SK-N-SH (cell line): ENCODE results near the gene ZDHHC24. TPM values are rescaled to one million over a fixed set of nuclear protein-coding genes. Genes with fewer than 3 reads are reported as not detected.

ENCODE experiments used
- CTCF ChIA-PET: fragments of 300-600, 350-600 bp; formaldehyde crosslinking; extraction: SDS; loops from one replicate; lab custom pipeline; 2021; lab: Yijun Ruan, JAX
- POLR2A ChIA-PET: fragments of 350-600 bp; sonication (Branson Sonifier 250); formaldehyde crosslinking; extraction: SDS; loops from one replicate; lab custom pipeline; 2020; ENCODE audit warnings: antibody characterized with exemption, inconsistent platforms; lab: Yijun Ruan, JAX
- DNase-seq: peaks from one replicate; pipeline ENCODE4 v3.0.0; 2012
- H2AFZ ChIP-seq: fragments of 200-600 bp; sonication (generic); 2 replicates; pipeline ENCODE4 v1.8.1; 2016; ENCODE audit warnings: antibody characterized with exemption, mild to moderate bottlenecking, low read depth
- H3F3A ChIP-seq: fragments of 200-600 bp; sonication (generic); replicated peaks from 2 replicates; pipeline ENCODE3; 2016; ENCODE audit warnings: antibody characterized with exemption, mild to moderate bottlenecking; ENCODE audit not compliant: insufficient read depth
- H3K27ac ChIP-seq, 2 experiments: fragments of 200-500 bp in 1 of 2; fragments of 200-600 bp in 1 of 2; sonication (Bioruptor generic) in 1 of 2; sonication (generic), shearing (Covaris generic) in 1 of 2; 2 replicates each; pipeline versions ENCODE4 v1.5.1 to v1.6.1; 2014 to 2016; ENCODE audit warnings: low read depth in 2 of 2, inconsistent platforms in 1 of 2, low read length in 1 of 2, mild to moderate bottlenecking in 1 of 2, mixed read lengths in 1 of 2
- H3K27me3 ChIP-seq: fragments of 200-600 bp; sonication (generic), shearing (Covaris generic); 2 replicates; pipeline ENCODE4 v1.6.1; 2016; ENCODE audit warnings: mixed run types; ENCODE audit not compliant: insufficient read depth
- H3K36me3 ChIP-seq, 2 experiments: fragments of 200-500 bp in 1 of 2; fragments of 200-600 bp in 1 of 2; sonication (Bioruptor generic) in 1 of 2; sonication (generic) in 1 of 2; replicated peaks in 1 of 2; 2 replicates each; pipeline versions ENCODE3 to v1.5.1; 2014 to 2016; ENCODE audit warnings: low read length in 1 of 2, mild to moderate bottlenecking in 1 of 2; ENCODE audit not compliant: insufficient read depth in 2 of 2, control insufficient read depth in 1 of 2
- H3K4me1 ChIP-seq, 2 experiments: fragments of 200-500 bp in 1 of 2; fragments of 200-600 bp in 1 of 2; sonication (Bioruptor generic) in 1 of 2; sonication (generic), shearing (Covaris generic) in 1 of 2; 2 replicates each; pipeline versions ENCODE4 v1.5.1 to v1.6.1; 2014 to 2016; ENCODE audit warnings: low read depth in 1 of 2, low read length in 1 of 2, mixed run types in 1 of 2; ENCODE audit not compliant: insufficient read depth in 2 of 2, control insufficient read depth in 1 of 2
- H3K4me2 ChIP-seq: fragments of 200-600 bp; sonication (generic), shearing (Covaris generic); 2 replicates; pipeline ENCODE4 v1.6.1; 2017; ENCODE audit warnings: mixed run types
- H3K4me3 ChIP-seq, 2 experiments: fragments of 200-500 bp in 1 of 2; fragments of 200-600 bp in 1 of 2; sonication (Bioruptor generic) in 1 of 2; sonication (generic), shearing (Covaris generic) in 1 of 2; 2 replicates each; pipeline versions ENCODE4 v1.5.1 to v1.8.1; 2014 to 2016; ENCODE audit warnings: low read depth in 2 of 2, inconsistent platforms in 1 of 2, low read length in 1 of 2, mild to moderate bottlenecking in 1 of 2, mixed read lengths in 1 of 2, moderate library complexity in 1 of 2
- H3K79me2 ChIP-seq: fragments of 200-600 bp; sonication (generic); 2 replicates; pipeline ENCODE4 v1.8.1; 2017; ENCODE audit warnings: mild to moderate bottlenecking; ENCODE audit not compliant: insufficient read depth
- H3K9ac ChIP-seq: fragments of 200-600 bp; sonication (generic); 2 replicates; pipeline ENCODE4 v1.6.1; 2017; ENCODE audit warnings: mixed run types
- H3K9me2 ChIP-seq: fragments of 200-600 bp; sonication (generic); 2 replicates; pipeline ENCODE4 v1.6.1; 2017; ENCODE audit warnings: mixed run types
- H3K9me3 ChIP-seq: fragments of 200-600 bp; sonication (generic); 2 replicates; pipeline ENCODE4 v1.6.1; 2017; ENCODE audit warnings: mixed run types, mild to moderate bottlenecking, moderate library complexity
- H4K20me1 ChIP-seq: fragments of 200-600 bp; sonication (generic); 2 replicates; pipeline ENCODE4 v1.6.1; 2017; ENCODE audit warnings: mild to moderate bottlenecking, mixed run types; ENCODE audit not compliant: insufficient read depth
- CHD2 ChIP-seq: fragments of 150-350 bp; IDR thresholded peaks from 2 replicates; pipeline ENCODE4 v1.6.1; 2018; ENCODE audit warnings: low read length; ENCODE audit not compliant: partially characterized antibody
- FOSL2 ChIP-seq: IDR thresholded peaks from 2 replicates; pipeline ENCODE4 v1.4.0; 2012; ENCODE audit warnings: low read depth, mild to moderate bottlenecking, moderate library complexity, borderline replicate concordance
- FOXM1 ChIP-seq: IDR thresholded peaks from 2 replicates; pipeline ENCODE4 v1.4.0; 2012; ENCODE audit warnings: low read depth, mild to moderate bottlenecking
- GATA2 ChIP-seq: sonication (generic); formaldehyde crosslinking; IDR thresholded peaks from 2 replicates; pipeline ENCODE4 v1.5.0; 2020; ENCODE audit warnings: mild to moderate bottlenecking, missing genetic modification reagents
- IRF3 ChIP-seq: fragments of 150-350 bp; IDR thresholded peaks from 2 replicates; pipeline ENCODE4 v1.6.1; 2016; ENCODE audit warnings: mild to moderate bottlenecking, low read depth, low read length
- MEF2A ChIP-seq: IDR thresholded peaks from 2 replicates; pipeline ENCODE4 v1.4.0; 2012; ENCODE audit warnings: low read depth, borderline replicate concordance
- NRF1 ChIP-seq: IDR thresholded peaks from 2 replicates; pipeline ENCODE4 v1.6.1; 2012; ENCODE audit warnings: low read depth, mild to moderate bottlenecking, low read length
- POLR2AphosphoS5 ChIP-seq: IDR thresholded peaks from 2 replicates; pipeline ENCODE4 v1.6.1; 2012; ENCODE audit warnings: low read depth, low read length
- REST ChIP-seq: IDR thresholded peaks from 2 replicates; pipeline ENCODE4 v1.6.1; 2012; ENCODE audit warnings: mild to moderate bottlenecking, low read depth, low read length, moderate library complexity
- RFX5 ChIP-seq: IDR thresholded peaks from 2 replicates; pipeline ENCODE4 v1.6.1; 2012; ENCODE audit warnings: mild to moderate bottlenecking, improper control_type of control experiment, low read length
- RXRA ChIP-seq: IDR thresholded peaks from 2 replicates; pipeline ENCODE4 v1.4.0; 2012; ENCODE audit warnings: low read depth, mild to moderate bottlenecking, borderline replicate concordance
- SIN3A ChIP-seq: IDR thresholded peaks from 2 replicates; pipeline ENCODE4 v1.6.1; 2012; ENCODE audit warnings: low read depth, mild to moderate bottlenecking, low read length, moderate library complexity, borderline replicate concordance
- TEAD4 ChIP-seq: IDR thresholded peaks from 2 replicates; pipeline ENCODE4 v1.4.0; 2012; ENCODE audit warnings: mild to moderate bottlenecking, borderline replicate concordance; ENCODE audit not compliant: insufficient read depth
- USF2 ChIP-seq: fragments of 150-350 bp; IDR thresholded peaks from 2 replicates; pipeline ENCODE4 v1.6.1; 2017; ENCODE audit warnings: antibody characterized with exemption, low read length, low read depth, borderline replicate concordance
- YY1 ChIP-seq: IDR thresholded peaks from 2 replicates; pipeline ENCODE4 v1.4.0; 2012; ENCODE audit warnings: low read depth, mild to moderate bottlenecking
- WGBS: methylation state at CpG from one replicate; pipeline ENCODE4 v1.1.6; 2017; ENCODE audit warnings: low lambda C conversion rate; 5-methylcytosine and 5-hydroxymethylcytosine counted together
- polyA plus RNA-seq, 3 experiments: library from polyadenylated mRNA; depleted of rRNA; stranded (reverse); fragments of >200 nt; gene quantifications; 2 replicates each; pipeline ENCODE4 v1.2.3, GENCODE V29; 2012
- TF ChIP-seq, protein P1 (sequence below): IDR thresholded peaks from 2 replicates; pipeline ENCODE4 v1.4.0; 2012; ENCODE audit warnings: low read depth, borderline replicate concordance
- TF ChIP-seq, protein P2 (sequence below): IDR thresholded peaks from 2 replicates; pipeline ENCODE4; 2012
- TF ChIP-seq, protein P3 (sequence below): IDR thresholded peaks from 2 replicates; pipeline ENCODE4 v1.4.0; 2012; ENCODE audit warnings: low read depth, borderline replicate concordance
- TF ChIP-seq, protein P4 (sequence below): IDR thresholded peaks from 2 replicates; pipeline ENCODE4 v1.4.0; 2012; ENCODE audit warnings: low read depth
- TF ChIP-seq, protein P5 (sequence below): fragments of 200-600 bp; sonication (generic); IDR thresholded peaks from 2 replicates; pipeline ENCODE4 v1.6.1; 2017; ENCODE audit warnings: antibody characterized with exemption, mild to moderate bottlenecking, moderate library complexity

ZDHHC24 gene
- polyA plus RNA-seq, 1 of the 3 experiments (the other 2 are of a cell fraction) = 13.1 TPM

- H3K27me3 ChIP-seq = no peaks in the 10 kb centered on the region
- POLR2A ChIA-PET = no interaction called here
- WGBS = 89% methylated on average over 10 of the region's 10 CpGs
Observed at GRCh38 chr11:66488957-66489356, 56.9 kb downstream of the ZDHHC24 start.

More at GRCh38 chr11:66488957-66489356, 56.9 kb downstream of the ZDHHC24 start:
- H3K36me3 ChIP-seq = peaks cover 0 to 38% of the 10 kb centered on the region in 2 experiments
- no peak overlapping the region for H3K4me3 ChIP-seq
- no peaks in the 10 kb centered on the region for H3K9me3 ChIP-seq
- H2AFZ ChIP-seq = no peak overlapping the region
- H3K79me2 ChIP-seq = no peaks in the 10 kb centered on the region
- no peaks in the 10 kb centered on the region for H3F3A ChIP-seq
- H3K9ac ChIP-seq = no peak overlapping the region
- CTCF ChIA-PET = interaction anchor here (1.6 kb wide), 1 partner anchor 9 kb away, joined by 5 read pairs; the partner anchor contains the start of gene DPP3
- H3K9me2 ChIP-seq = no peaks in the 10 kb centered on the region
- no peak for DNase-seq
- no peak overlapping the region for H3K4me2 ChIP-seq
- TF ChIP-seq, protein P1, sequence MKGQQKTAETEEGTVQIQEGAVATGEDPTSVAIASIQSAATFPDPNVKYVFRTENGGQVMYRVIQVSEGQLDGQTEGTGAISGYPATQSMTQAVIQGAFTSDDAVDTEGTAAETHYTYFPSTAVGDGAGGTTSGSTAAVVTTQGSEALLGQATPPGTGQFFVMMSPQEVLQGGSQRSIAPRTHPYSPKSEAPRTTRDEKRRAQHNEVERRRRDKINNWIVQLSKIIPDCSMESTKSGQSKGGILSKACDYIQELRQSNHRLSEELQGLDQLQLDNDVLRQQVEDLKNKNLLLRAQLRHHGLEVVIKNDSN = no peak
- TF ChIP-seq NRF1 (no peak), CHD2 (no peak), RFX5 (no peak), YY1 (no peak), IRF3 (no peak), POLR2AphosphoS5 (no peak), GATA2 (CRISPR knock-in tag) (no peak), TEAD4 (no peak), FOSL2 (no peak), MEF2A (no peak), FOXM1 (no peak), SIN3A (no peak), REST (no peak), USF2 (no peak), RXRA (no peak)
- TF ChIP-seq, protein P2, sequence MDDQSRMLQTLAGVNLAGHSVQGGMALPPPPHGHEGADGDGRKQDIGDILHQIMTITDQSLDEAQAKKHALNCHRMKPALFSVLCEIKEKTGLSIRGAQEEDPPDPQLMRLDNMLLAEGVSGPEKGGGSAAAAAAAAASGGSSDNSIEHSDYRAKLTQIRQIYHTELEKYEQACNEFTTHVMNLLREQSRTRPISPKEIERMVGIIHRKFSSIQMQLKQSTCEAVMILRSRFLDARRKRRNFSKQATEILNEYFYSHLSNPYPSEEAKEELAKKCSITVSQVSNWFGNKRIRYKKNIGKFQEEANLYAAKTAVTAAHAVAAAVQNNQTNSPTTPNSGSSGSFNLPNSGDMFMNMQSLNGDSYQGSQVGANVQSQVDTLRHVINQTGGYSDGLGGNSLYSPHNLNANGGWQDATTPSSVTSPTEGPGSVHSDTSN = no peak
- TF ChIP-seq, protein P3, sequence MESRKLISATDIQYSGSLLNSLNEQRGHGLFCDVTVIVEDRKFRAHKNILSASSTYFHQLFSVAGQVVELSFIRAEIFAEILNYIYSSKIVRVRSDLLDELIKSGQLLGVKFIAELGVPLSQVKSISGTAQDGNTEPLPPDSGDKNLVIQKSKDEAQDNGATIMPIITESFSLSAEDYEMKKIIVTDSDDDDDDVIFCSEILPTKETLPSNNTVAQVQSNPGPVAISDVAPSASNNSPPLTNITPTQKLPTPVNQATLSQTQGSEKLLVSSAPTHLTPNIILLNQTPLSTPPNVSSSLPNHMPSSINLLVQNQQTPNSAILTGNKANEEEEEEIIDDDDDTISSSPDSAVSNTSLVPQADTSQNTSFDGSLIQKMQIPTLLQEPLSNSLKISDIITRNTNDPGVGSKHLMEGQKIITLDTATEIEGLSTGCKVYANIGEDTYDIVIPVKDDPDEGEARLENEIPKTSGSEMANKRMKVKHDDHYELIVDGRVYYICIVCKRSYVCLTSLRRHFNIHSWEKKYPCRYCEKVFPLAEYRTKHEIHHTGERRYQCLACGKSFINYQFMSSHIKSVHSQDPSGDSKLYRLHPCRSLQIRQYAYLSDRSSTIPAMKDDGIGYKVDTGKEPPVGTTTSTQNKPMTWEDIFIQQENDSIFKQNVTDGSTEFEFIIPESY = no peak
- TF ChIP-seq, protein P4, sequence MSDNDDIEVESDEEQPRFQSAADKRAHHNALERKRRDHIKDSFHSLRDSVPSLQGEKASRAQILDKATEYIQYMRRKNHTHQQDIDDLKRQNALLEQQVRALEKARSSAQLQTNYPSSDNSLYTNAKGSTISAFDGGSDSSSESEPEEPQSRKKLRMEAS = no peak
- TF ChIP-seq, protein P5, sequence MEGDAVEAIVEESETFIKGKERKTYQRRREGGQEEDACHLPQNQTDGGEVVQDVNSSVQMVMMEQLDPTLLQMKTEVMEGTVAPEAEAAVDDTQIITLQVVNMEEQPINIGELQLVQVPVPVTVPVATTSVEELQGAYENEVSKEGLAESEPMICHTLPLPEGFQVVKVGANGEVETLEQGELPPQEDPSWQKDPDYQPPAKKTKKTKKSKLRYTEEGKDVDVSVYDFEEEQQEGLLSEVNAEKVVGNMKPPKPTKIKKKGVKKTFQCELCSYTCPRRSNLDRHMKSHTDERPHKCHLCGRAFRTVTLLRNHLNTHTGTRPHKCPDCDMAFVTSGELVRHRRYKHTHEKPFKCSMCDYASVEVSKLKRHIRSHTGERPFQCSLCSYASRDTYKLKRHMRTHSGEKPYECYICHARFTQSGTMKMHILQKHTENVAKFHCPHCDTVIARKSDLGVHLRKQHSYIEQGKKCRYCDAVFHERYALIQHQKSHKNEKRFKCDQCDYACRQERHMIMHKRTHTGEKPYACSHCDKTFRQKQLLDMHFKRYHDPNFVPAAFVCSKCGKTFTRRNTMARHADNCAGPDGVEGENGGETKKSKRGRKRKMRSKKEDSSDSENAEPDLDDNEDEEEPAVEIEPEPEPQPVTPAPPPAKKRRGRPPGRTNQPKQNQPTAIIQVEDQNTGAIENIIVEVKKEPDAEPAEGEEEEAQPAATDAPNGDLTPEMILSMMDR = no peak
- H3K27ac ChIP-seq = no peak overlapping the region
- no peaks in the 10 kb centered on the region for H4K20me1 ChIP-seq
- H3K4me1 ChIP-seq = no peaks in the 10 kb centered on the region
